Naive thymus-derived CD4-positive, alpha-beta T cell (primary cell): ENCODE data around the gene ENDOU. TPM values are rescaled to one million over a fixed set of nuclear protein-coding genes. Genes with fewer than 3 reads are reported as not detected.

ENCODE experiments used
- ATAC-seq: fragments of 150-1000 bp; cut with Tn5 transposase; 2 replicates; pipeline ENCODE4 v1.10.0; 2021; ENCODE audit warnings: mild to moderate bottlenecking, moderate library complexity
- CTCF ChIA-PET: fragments of 350-600 bp; sonication (Branson Sonifier 250); formaldehyde crosslinking; loops from one replicate; lab custom pipeline; 2021; ENCODE audit warnings: antibody characterized with exemption; lab: Charles Lee
- POLR2A ChIA-PET: fragments of 350-600 bp; sonication (Branson Sonifier 250); formaldehyde crosslinking; loops from one replicate; lab custom pipeline; 2021; ENCODE audit warnings: antibody characterized with exemption, inconsistent platforms; lab: Charles Lee
- DNase-seq, 9 donors: peaks; one replicate each; pipeline versions ENCODE4 v3.0.0 to v3.0.0-alpha.2; 2020 to 2022; ENCODE audit warnings: mixed read lengths in 1 of 9
- H3K27ac ChIP-seq: one replicate; pipeline ENCODE4 v1.7.0; 2013; ENCODE audit warnings: mild to moderate bottlenecking, low read depth, low read length, moderate library complexity
- H3K27me3 ChIP-seq, 2 donors: one replicate each; pipeline ENCODE4 v1.7.0; 2013; ENCODE audit warnings: low read length in 2 of 2, mild to moderate bottlenecking in 2 of 2, moderate library complexity in 2 of 2; ENCODE audit not compliant: control insufficient read depth in 2 of 2, insufficient read depth in 2 of 2
- H3K36me3 ChIP-seq, 3 experiments: 1 replicate in 2 of 3; 2 replicates in 1 of 3; pipeline ENCODE4 v1.7.0; 2013; ENCODE audit warnings: low read length in 3 of 3, mild to moderate bottlenecking in 3 of 3, moderate library complexity in 1 of 3; ENCODE audit not compliant: insufficient read depth in 3 of 3, control insufficient read depth in 2 of 3
- H3K4me1 ChIP-seq, 2 donors: one replicate each; pipeline ENCODE4 v1.7.0; 2013; ENCODE audit warnings: low read length in 2 of 2, mild to moderate bottlenecking in 2 of 2, moderate library complexity in 1 of 2; ENCODE audit not compliant: control insufficient read depth in 2 of 2, insufficient read depth in 2 of 2
- H3K4me3 ChIP-seq: 2 replicates; pipeline ENCODE4 v1.7.0; 2013; ENCODE audit warnings: mild to moderate bottlenecking, low read length
- H3K9me3 ChIP-seq, 3 experiments: 1 replicate in 2 of 3; 2 replicates in 1 of 3; pipeline ENCODE4 v1.7.0; 2013; ENCODE audit warnings: low read length in 3 of 3; ENCODE audit not compliant: control insufficient read depth in 2 of 3
- H3K27ac Mint-ChIP-seq, 9 donors: one replicate each; pipeline ENCODE4 v1.8.0; 2020 to 2022; ENCODE audit warnings: mixed read lengths in 9 of 9, mild to moderate bottlenecking in 8 of 9, moderate library complexity in 5 of 9, inconsistent platforms in 2 of 9
- H3K27me3 Mint-ChIP-seq, 5 donors: one replicate each; pipeline ENCODE4 v1.8.0; 2021 to 2022; ENCODE audit warnings: mixed read lengths in 5 of 5, mild to moderate bottlenecking in 1 of 5
- H3K36me3 Mint-ChIP-seq, 5 donors: one replicate each; pipeline ENCODE4 v1.8.0; 2020 to 2022; ENCODE audit warnings: mixed read lengths in 5 of 5, mild to moderate bottlenecking in 3 of 5, inconsistent platforms in 1 of 5
- H3K4me1 Mint-ChIP-seq, 7 donors: one replicate each; pipeline ENCODE4 v1.8.0; 2020 to 2022; ENCODE audit warnings: mixed read lengths in 7 of 7, mild to moderate bottlenecking in 3 of 7, inconsistent platforms in 1 of 7
- H3K4me3 Mint-ChIP-seq, 10 donors: one replicate each; pipeline ENCODE4 v1.8.0; 2020 to 2022; ENCODE audit warnings: mild to moderate bottlenecking in 10 of 10, mixed read lengths in 10 of 10, moderate library complexity in 6 of 10, inconsistent platforms in 2 of 10
- H3K9me3 Mint-ChIP-seq, 11 donors: one replicate each; pipeline ENCODE4 v1.8.0; 2020 to 2022; ENCODE audit warnings: mixed read lengths in 11 of 11, mild to moderate bottlenecking in 4 of 11, inconsistent platforms in 1 of 11, moderate library complexity in 1 of 11
- intact Hi-C, 2 donors: fragments of 100-400 bp; cut with micrococcal nuclease; formaldehyde crosslinking; loops; one replicate each; pipeline ENCODE4 v1.15.1; 2023
- polyA plus RNA-seq, 2 donors: library from polyadenylated mRNA; unstranded; fragments of 300-500 nt; fragmentation: Illumina TruSeq; gene quantifications; one replicate each; pipeline ENCODE4 v1.2.3, GENCODE V29; 2021
- total RNA-seq, 6 experiments: library from RNA in 5 of 6; stranded (reverse) in 5 of 6; gene quantifications; 1 replicate in 5 of 6; 2 replicates in 1 of 6; pipeline ENCODE4 v1.2.3 and lab custom pipeline; 2021 to 2026

ENDOU gene
- total and polyA plus RNA-seq, 7 experiments from 2014 or later = not detected

DNA sequence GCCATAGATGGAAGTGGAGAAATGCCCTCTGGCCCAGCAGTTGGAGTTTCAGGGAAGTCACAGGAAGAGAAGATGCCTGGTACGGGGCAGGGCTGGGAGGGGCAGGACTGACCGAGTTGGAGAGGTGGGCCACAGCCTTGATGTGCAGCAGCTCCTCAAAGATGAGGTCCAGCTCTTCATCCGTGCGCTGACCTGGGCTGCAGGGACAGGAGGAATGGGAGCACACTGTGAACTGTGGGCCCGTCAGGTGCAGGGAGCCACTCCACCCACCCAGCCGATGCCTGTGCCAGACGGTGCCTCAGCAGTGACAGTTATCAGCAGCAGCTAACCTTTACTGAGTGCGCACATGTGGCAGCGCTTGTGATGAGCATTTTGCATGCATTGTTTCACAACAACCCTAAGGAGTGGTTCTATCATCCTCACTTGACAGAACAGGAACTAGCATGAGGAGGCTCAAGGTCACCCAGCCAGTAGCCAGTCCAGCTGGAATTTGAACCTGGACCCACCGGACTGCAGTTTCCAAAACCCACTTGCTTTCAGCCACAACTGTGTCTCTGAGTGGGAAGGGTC, 25.0 kb upstream of the ENDOU start:
- ChIA-PET POLR2A (no interaction called here), CTCF (no interaction called here)
- H3K27ac Mint-ChIP-seq = no peak overlapping the region
- intact Hi-C loops = no loop called here
- H3K27me3 Mint-ChIP-seq = peaks cover 0 to 9% (median 0%) of the 10 kb centered on the region in 5 donors
- H3K27ac ChIP-seq = no peak overlapping the region
- H3K4me1 Mint-ChIP-seq = peaks cover 0 to 8% (median 0%) of the 10 kb centered on the region in 7 donors
- no peaks in the 10 kb centered on the region for H3K4me1 ChIP-seq
- H3K4me3 Mint-ChIP-seq = no peak overlapping the region
- DNase-seq = no peak
- ATAC-seq = peak; percentile 59
- no peak overlapping the region for H3K4me3 ChIP-seq
- no peaks in the 10 kb centered on the region for H3K9me3 Mint-ChIP-seq
- no peaks in the 10 kb centered on the region for H3K36me3 ChIP-seq
- H3K27me3 ChIP-seq = no peaks in the 10 kb centered on the region
- no peaks in the 10 kb centered on the region for H3K36me3 Mint-ChIP-seq
- no peaks in the 10 kb centered on the region for H3K9me3 ChIP-seq

DNA sequence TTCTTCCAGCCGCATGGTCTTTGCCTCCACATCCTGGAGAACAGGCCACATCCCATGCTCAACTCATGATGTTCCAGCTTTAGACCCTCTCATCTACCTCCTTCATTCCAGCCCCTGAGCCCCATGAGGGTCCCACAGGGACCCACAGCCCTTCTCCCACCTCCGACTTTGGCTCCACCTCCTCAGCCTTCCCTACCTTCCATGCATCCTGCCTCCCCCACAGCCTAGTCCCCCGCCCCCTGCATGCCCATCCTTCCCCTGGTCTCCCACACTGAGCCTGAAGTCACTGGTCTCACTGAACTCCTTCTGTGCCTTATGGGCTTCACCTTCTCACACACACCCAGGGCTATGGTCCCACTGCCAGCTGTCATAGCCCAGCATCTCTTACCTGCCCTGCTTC, 23.6 kb upstream of the ENDOU start:
- H3K27ac ChIP-seq = no peak overlapping the region
- H3K4me1 ChIP-seq = no peaks in the 10 kb centered on the region
- H3K9me3 Mint-ChIP-seq = peaks cover 0 to 4% (median 0%) of the 10 kb centered on the region in 11 donors
- no peaks in the 10 kb centered on the region for H3K27me3 ChIP-seq
- POLR2A ChIA-PET = no interaction called here
- H3K9me3 ChIP-seq = no peaks in the 10 kb centered on the region
- no peak overlapping the region for H3K4me3 ChIP-seq
- peaks cover 0 to 17% (median 0%) of the 10 kb centered on the region in 5 donors for H3K27me3 Mint-ChIP-seq
- H3K36me3 ChIP-seq = no peaks in the 10 kb centered on the region
- peak overlapping the region in 2 of 9 donors; percentile 65 to 78 for H3K27ac Mint-ChIP-seq
- CTCF ChIA-PET = interaction anchor here (0.8 to 10.3 kb wide), 2 partner anchors 17 to 89 kb away, joined by 3 to 330 read pairs; no protein-coding TSS in a partner anchor
- ATAC-seq = no peak
- intact Hi-C loops = no loop called here
- H3K4me3 Mint-ChIP-seq = no peak overlapping the region
- peaks cover 0 to 6% (median 3%) of the 10 kb centered on the region in 7 donors for H3K4me1 Mint-ChIP-seq
- no peaks in the 10 kb centered on the region for H3K36me3 Mint-ChIP-seq
- no peak for DNase-seq

DNA sequence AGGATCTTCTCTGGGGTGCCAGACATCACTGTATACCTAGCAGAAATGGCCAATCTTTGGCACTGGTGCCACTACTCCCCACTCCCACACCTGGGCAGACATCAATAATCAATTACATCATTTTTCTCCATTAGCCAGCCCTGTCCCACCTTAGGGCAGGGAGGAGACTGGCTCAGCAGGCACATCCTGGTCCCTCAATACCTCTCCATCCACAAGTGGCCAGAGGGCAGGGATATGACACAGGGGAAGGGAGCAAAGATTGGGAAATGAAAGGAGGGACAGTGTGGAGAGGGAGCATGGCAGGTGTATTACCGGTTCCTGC, 23.2 kb upstream of the ENDOU start:
- no peaks in the 10 kb centered on the region for H3K27me3 ChIP-seq
- H3K36me3 ChIP-seq = no peaks in the 10 kb centered on the region
- POLR2A ChIA-PET = no interaction called here
- Mint-ChIP-seq H3K4me1 (peaks cover 0 to 9% (median 5%) of the 10 kb centered on the region in 7 donors), H3K9me3 (peaks cover 0 to 4% (median 0%) of the 10 kb centered on the region in 11 donors), H3K4me3 (no peak overlapping the region), H3K36me3 (no peaks in the 10 kb centered on the region), H3K27me3 (peaks cover 0 to 18% (median 0%) of the 10 kb centered on the region in 5 donors), H3K27ac (no peak overlapping the region)
- DNase-seq (no peak), ATAC-seq (no peak)
- CTCF ChIA-PET = interaction anchor here (10.3 kb wide), 1 partner anchor 89 kb away, joined by 330 read pairs; no protein-coding TSS in a partner anchor
- intact Hi-C loops = no loop called here
- no peak overlapping the region for H3K27ac ChIP-seq
- no peak overlapping the region for H3K4me3 ChIP-seq
- no peaks in the 10 kb centered on the region for H3K9me3 ChIP-seq
- H3K4me1 ChIP-seq = no peaks in the 10 kb centered on the region

DNA sequence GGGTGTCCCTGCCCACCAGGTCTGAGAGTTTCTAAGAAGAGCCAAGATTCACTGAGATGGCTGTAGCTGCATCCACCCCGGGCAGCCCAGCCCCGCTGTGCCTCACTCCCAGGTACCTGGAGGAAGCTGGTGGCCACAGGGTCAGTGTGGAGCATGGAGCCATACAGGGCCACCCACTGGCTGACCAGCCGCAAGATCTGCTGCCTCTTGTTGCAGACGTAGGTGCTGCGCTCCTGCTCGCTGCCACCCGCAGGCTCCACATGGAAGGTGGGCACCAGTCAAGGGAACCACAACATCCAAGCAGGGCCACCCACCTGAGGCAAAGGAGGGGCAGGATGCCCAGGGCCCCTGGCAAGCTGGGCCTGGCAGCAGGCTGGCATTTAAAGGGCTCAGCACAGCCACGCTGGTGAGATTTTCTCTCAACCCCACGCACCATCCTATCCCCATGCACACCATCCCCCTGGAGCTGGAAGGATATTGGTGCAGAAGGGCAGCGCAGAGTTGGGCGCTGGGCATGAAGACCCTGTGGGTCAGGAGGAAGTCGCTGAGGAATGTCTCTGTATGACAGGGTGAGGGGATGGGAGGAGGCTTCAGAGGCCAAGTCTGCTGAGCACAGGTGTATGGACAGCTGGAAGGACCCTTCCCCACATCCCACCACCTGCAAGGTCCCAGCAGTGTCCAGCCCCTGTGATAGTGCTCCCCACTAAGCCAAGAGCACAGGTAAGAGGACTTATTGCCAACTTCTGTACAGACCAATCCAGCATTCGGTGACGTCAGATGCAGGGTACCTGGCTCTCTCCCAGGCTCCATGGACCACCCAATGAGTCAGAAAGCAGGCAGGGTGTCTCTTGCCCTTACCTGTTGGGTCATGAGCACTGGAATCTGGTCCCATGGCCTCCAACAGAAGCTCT, 22.6 kb upstream of the ENDOU start:
- H3K27me3 Mint-ChIP-seq = peaks cover 0 to 21% (median 0%) of the 10 kb centered on the region in 5 donors
- no peaks in the 10 kb centered on the region for H3K36me3 ChIP-seq
- H3K9me3 Mint-ChIP-seq = peaks cover 0 to 4% (median 0%) of the 10 kb centered on the region in 11 donors
- ChIA-PET CTCF (interaction anchor here (0.9 to 10.3 kb wide), 3 partner anchors 18 to 90 kb away, joined by 3 to 330 read pairs (median 4); no protein-coding TSS in a partner anchor), POLR2A (interaction anchor here (1.1 kb wide), 1 partner anchor 29 kb away, joined by 3 read pairs; no protein-coding TSS in a partner anchor)
- no peak overlapping the region for H3K27ac ChIP-seq
- H3K36me3 Mint-ChIP-seq = no peaks in the 10 kb centered on the region
- no peak for ATAC-seq
- H3K9me3 ChIP-seq = no peaks in the 10 kb centered on the region
- no peaks in the 10 kb centered on the region for H3K4me1 ChIP-seq
- no peak overlapping the region for H3K27ac Mint-ChIP-seq
- H3K4me3 Mint-ChIP-seq = no peak overlapping the region
- no peak overlapping the region for H3K4me3 ChIP-seq
- no peaks in the 10 kb centered on the region for H3K27me3 ChIP-seq
- no peak for DNase-seq
- peaks cover 0 to 12% (median 6%) of the 10 kb centered on the region in 7 donors for H3K4me1 Mint-ChIP-seq
- intact Hi-C loops = no loop called here

DNA sequence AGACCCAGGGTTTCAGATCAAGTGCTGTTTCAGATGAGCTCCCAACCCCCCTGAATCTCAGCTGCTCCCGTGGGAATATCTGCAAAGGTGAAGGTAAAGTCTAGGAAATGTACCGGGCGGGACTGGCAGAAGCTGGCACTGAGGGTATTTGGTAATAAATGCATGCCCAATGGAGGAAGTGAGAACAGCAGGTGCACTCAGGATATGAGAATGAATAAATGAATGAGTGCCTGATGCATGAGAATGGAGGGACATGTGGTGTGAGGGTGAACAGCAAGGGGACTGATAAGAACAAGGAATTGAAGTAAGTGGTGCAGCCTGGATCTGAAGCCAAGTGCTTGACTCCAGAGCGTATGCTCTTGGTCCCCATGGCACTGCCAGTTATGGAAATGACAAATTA, 21.8 kb upstream of the ENDOU start:
- H3K27me3 ChIP-seq = no peaks in the 10 kb centered on the region
- DNase-seq (no peak), ATAC-seq (no peak)
- ChIA-PET POLR2A (interaction anchor here (1.1 kb wide), 1 partner anchor 30 kb away, joined by 3 read pairs; no protein-coding TSS in a partner anchor), CTCF (interaction anchor here (0.9 to 10.3 kb wide), 4 partner anchors 12 to 90 kb away, joined by 3 to 330 read pairs (median 67); partner anchors contain the start of gene RAPGEF3)
- peaks cover 0 to 4% of the 10 kb centered on the region in 2 donors for H3K4me1 ChIP-seq
- H3K27ac Mint-ChIP-seq = no peak overlapping the region
- H3K4me1 Mint-ChIP-seq = peaks cover 4 to 18% (median 11%) of the 10 kb centered on the region in 7 donors
- no peak overlapping the region for H3K4me3 Mint-ChIP-seq
- H3K36me3 ChIP-seq = no peaks in the 10 kb centered on the region
- H3K9me3 Mint-ChIP-seq = peaks cover 0 to 4% (median 0%) of the 10 kb centered on the region in 11 donors
- H3K36me3 Mint-ChIP-seq = no peaks in the 10 kb centered on the region
- H3K27ac ChIP-seq = no peak overlapping the region
- no peaks in the 10 kb centered on the region for H3K9me3 ChIP-seq
- H3K4me3 ChIP-seq = no peak overlapping the region
- H3K27me3 Mint-ChIP-seq = peaks cover 0 to 21% (median 0%) of the 10 kb centered on the region in 5 donors
- intact Hi-C loops = no loop called here

DNA sequence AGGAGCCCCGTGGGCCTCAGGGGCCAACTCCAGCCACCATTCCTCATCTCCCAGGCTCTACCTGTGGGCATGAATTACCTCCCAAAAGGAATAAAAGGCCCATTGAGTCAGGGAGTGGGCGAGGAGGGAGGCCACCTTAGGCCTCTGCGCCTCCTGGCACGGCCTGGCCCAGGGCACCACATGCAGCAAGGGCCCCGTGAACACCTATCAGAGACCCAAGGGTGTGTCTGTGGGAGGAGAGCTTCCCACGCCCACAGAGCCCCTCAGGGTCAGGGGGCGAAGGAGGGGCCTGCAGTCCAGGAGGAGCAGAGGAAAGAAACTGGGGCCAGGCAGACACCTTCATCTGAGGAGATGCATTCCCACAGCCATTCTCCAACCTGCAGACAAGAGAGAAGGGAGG, 21.2 kb upstream of the ENDOU start:
- ChIA-PET CTCF (interaction anchor here (0.9 to 10.3 kb wide), 4 partner anchors 12 to 91 kb away, joined by 3 to 330 read pairs (median 67); partner anchors contain the start of gene RAPGEF3), POLR2A (no interaction called here)
- H3K27ac Mint-ChIP-seq = peak overlapping the region in 1 of 9 donors; percentile 83
- peak overlapping the region in 1 of 10 donors; percentile 51 for H3K4me3 Mint-ChIP-seq
- Histone ChIP-seq H3K4me3 (no peak overlapping the region), H3K27me3 (no peaks in the 10 kb centered on the region), H3K36me3 (no peaks in the 10 kb centered on the region), H3K9me3 (no peaks in the 10 kb centered on the region), H3K4me1 (peaks cover 5 to 8% of the 10 kb centered on the region in 2 donors), H3K27ac (no peak overlapping the region)
- H3K36me3 Mint-ChIP-seq = no peaks in the 10 kb centered on the region
- ATAC-seq (no peak), DNase-seq (no peak)
- peaks cover 0 to 4% (median 0%) of the 10 kb centered on the region in 11 donors for H3K9me3 Mint-ChIP-seq
- intact Hi-C loops = no loop called here
- peaks cover 0 to 21% (median 0%) of the 10 kb centered on the region in 5 donors for H3K27me3 Mint-ChIP-seq
- H3K4me1 Mint-ChIP-seq = peaks cover 6 to 24% (median 15%) of the 10 kb centered on the region in 7 donors
